HEK293 (cell line): ENCODE results near the gene RNF144B.

Experiments used
- CTCF ChIA-PET: fragments of 350-600 bp; formaldehyde crosslinking; extraction: SDS; loops from one replicate; lab custom pipeline; 2021; ENCODE audit warnings: antibody characterized with exemption; lab: Yijun Ruan, JAX
- POLR2A ChIA-PET: fragments of 300-600 bp; formaldehyde crosslinking; extraction: SDS; loops from one replicate; lab custom pipeline; 2020; ENCODE audit warnings: antibody characterized with exemption, inconsistent platforms; lab: Yijun Ruan, JAX
- H3K27ac ChIP-seq: fragments of 200-500 bp; sonication (Bioruptor generic); 2 replicates; pipeline ENCODE4 v1.5.1; 2014; ENCODE audit warnings: low read depth, low read length, control low read depth, inconsistent platforms; ENCODE audit errors: extremely low read depth
- H3K36me3 ChIP-seq, 2 experiments: fragments of 200-500 bp in 1 of 2; sonication (Bioruptor generic) in 1 of 2; 1 replicate in 1 of 2; 2 replicates in 1 of 2; pipeline ENCODE4 v1.5.1; 2014 to 2017; ENCODE audit warnings: inconsistent platforms in 2 of 2, low read length in 2 of 2; ENCODE audit not compliant: control insufficient read depth in 2 of 2, insufficient read depth in 1 of 2
- H3K4me1 ChIP-seq: fragments of 200-500 bp; sonication (Bioruptor generic); 2 replicates; pipeline ENCODE4 v1.5.1; 2014; ENCODE audit warnings: mild to moderate bottlenecking, low read length, inconsistent platforms; ENCODE audit not compliant: control insufficient read depth, insufficient read depth
- H3K4me3 ChIP-seq: 2 replicates; pipeline ENCODE4 v1.5.1; 2011; ENCODE audit warnings: low read depth, mild to moderate bottlenecking, control low read depth, low read length, moderate library complexity
- H3K9me3 ChIP-seq: fragments of 200-500 bp; sonication (Bioruptor generic); 2 replicates; pipeline ENCODE4 v1.5.1; 2014; ENCODE audit warnings: low read depth, low read length, inconsistent platforms; ENCODE audit not compliant: control insufficient read depth, insufficient read depth
- BCL11B ChIP-seq: fragments of 450-650 bp; formaldehyde crosslinking; IDR thresholded peaks from 2 replicates; pipeline ENCODE4 v1.5.1; 2016; ENCODE audit warnings: low read depth, missing biosample characterization, missing genetic modification characterization
- EGR2 ChIP-seq: fragments of 450-650 bp; formaldehyde crosslinking; IDR thresholded peaks from 2 replicates; pipeline ENCODE4 v1.5.1; 2016; ENCODE audit warnings: low read depth, missing biosample characterization, missing genetic modification characterization
- GLIS2 ChIP-seq: fragments of 450-650 bp; formaldehyde crosslinking; IDR thresholded peaks from 2 replicates; pipeline ENCODE4 v1.5.1; 2016; ENCODE audit warnings: missing biosample characterization, missing genetic modification characterization
- IKZF3 ChIP-seq: fragments of 450-650 bp; IDR thresholded peaks from 2 replicates; pipeline ENCODE4 v1.5.0; 2018; ENCODE audit warnings: missing biosample characterization, mild to moderate bottlenecking, missing genetic modification characterization, moderate library complexity
- MEIS1 ChIP-seq: sonication (generic); formaldehyde crosslinking; IDR thresholded peaks from 2 replicates; pipeline ENCODE4 v1.8.1; 2022; ENCODE audit warnings: missing genetic modification reagents, mild to moderate bottlenecking, borderline replicate concordance
- SCRT2 ChIP-seq: fragments of 450-650 bp; formaldehyde crosslinking; IDR thresholded peaks from 2 replicates; pipeline ENCODE4 v1.5.1; 2016; ENCODE audit warnings: missing biosample characterization, missing genetic modification characterization
- TSHZ1 ChIP-seq: fragments of 450-650 bp; formaldehyde crosslinking; IDR thresholded peaks from 2 replicates; pipeline ENCODE4 v1.5.1; 2016; ENCODE audit warnings: missing biosample characterization, missing genetic modification characterization, borderline replicate concordance
- ZBTB17 ChIP-seq: fragments of 450-650 bp; formaldehyde crosslinking; IDR thresholded peaks from 2 replicates; pipeline ENCODE4 v1.5.1; 2016; ENCODE audit warnings: missing biosample characterization, missing genetic modification characterization
- ZBTB20 ChIP-seq: fragments of 450-650 bp; formaldehyde crosslinking; IDR thresholded peaks from 2 replicates; pipeline ENCODE4 v1.5.1; 2016; ENCODE audit warnings: missing biosample characterization, missing genetic modification characterization
- ZFP41 ChIP-seq: fragments of 450-650 bp; formaldehyde crosslinking; IDR thresholded peaks from 2 replicates; pipeline ENCODE4 v1.5.1; 2016; ENCODE audit warnings: missing biosample characterization, missing genetic modification characterization, borderline replicate concordance
- ZNF155 ChIP-seq: fragments of 450-650 bp; formaldehyde crosslinking; IDR thresholded peaks from 2 replicates; pipeline ENCODE4 v1.5.1; 2016; ENCODE audit warnings: missing biosample characterization, missing genetic modification characterization
- ZNF169 ChIP-seq: fragments of 450-650 bp; formaldehyde crosslinking; IDR thresholded peaks from 2 replicates; pipeline ENCODE4 v1.5.1; 2016; ENCODE audit warnings: missing biosample characterization, missing genetic modification characterization
- ZNF24 ChIP-seq: fragments of 450-650 bp; formaldehyde crosslinking; IDR thresholded peaks from 2 replicates; pipeline ENCODE4 v1.5.1; 2016; ENCODE audit warnings: missing biosample characterization, missing genetic modification characterization
- ZNF335 ChIP-seq: fragments of 450-650 bp; formaldehyde crosslinking; conservative IDR thresholded peaks from 2 replicates; pipeline ENCODE4 v1.5.1; 2016; ENCODE audit warnings: missing biosample characterization, missing genetic modification characterization
- ZNF433 ChIP-seq: fragments of 450-650 bp; formaldehyde crosslinking; IDR thresholded peaks from 2 replicates; pipeline ENCODE4 v1.5.1; 2016; ENCODE audit warnings: missing biosample characterization, missing genetic modification characterization, low read depth
- ZNF521 ChIP-seq: fragments of 450-650 bp; formaldehyde crosslinking; IDR thresholded peaks from 2 replicates; pipeline ENCODE4 v1.5.1; 2017; ENCODE audit warnings: missing biosample characterization, mild to moderate bottlenecking, missing genetic modification characterization
- ZNF544 ChIP-seq: fragments of 450-650 bp; formaldehyde crosslinking; IDR thresholded peaks from 2 replicates; pipeline ENCODE4 v1.5.0; 2017; ENCODE audit warnings: missing biosample characterization, missing genetic modification characterization
- ZNF561 ChIP-seq: fragments of 450-650 bp; IDR thresholded peaks from 2 replicates; pipeline ENCODE4 v1.5.1; 2018; ENCODE audit warnings: missing biosample characterization, missing genetic modification characterization, borderline replicate concordance
- ZNF654 ChIP-seq: fragments of 450-650 bp; formaldehyde crosslinking; IDR thresholded peaks from 2 replicates; pipeline ENCODE4 v1.5.1; 2016; ENCODE audit warnings: low read depth, missing biosample characterization, missing genetic modification characterization
- ZNF791 ChIP-seq: fragments of 450-650 bp; formaldehyde crosslinking; IDR thresholded peaks from 2 replicates; pipeline ENCODE4 v1.5.1; 2016; ENCODE audit warnings: missing biosample characterization, missing genetic modification characterization
- TF ChIP-seq, protein P1 (sequence below): fragments of 450-650 bp; formaldehyde crosslinking; IDR thresholded peaks from 2 replicates; pipeline ENCODE4 v1.5.1; 2016; ENCODE audit warnings: missing biosample characterization, missing genetic modification characterization
- TF ChIP-seq, protein P2 (sequence below): fragments of 450-650 bp; formaldehyde crosslinking; IDR thresholded peaks from 2 replicates; pipeline ENCODE4 v1.5.1; 2016; ENCODE audit warnings: missing biosample characterization, missing genetic modification characterization
- TF ChIP-seq, protein P3 (sequence below): fragments of 450-650 bp; formaldehyde crosslinking; IDR thresholded peaks from 2 replicates; pipeline ENCODE4 v1.5.1; 2017; ENCODE audit warnings: missing biosample characterization, missing genetic modification characterization
- TF ChIP-seq, protein P4 (sequence below): fragments of 450-650 bp; formaldehyde crosslinking; IDR thresholded peaks from 2 replicates; pipeline ENCODE4 v1.5.1; 2016; ENCODE audit warnings: missing biosample characterization, missing genetic modification characterization
- TF ChIP-seq, protein P5 (sequence below): fragments of 450-650 bp; formaldehyde crosslinking; IDR thresholded peaks from 2 replicates; pipeline ENCODE4 v1.5.1; 2016; ENCODE audit warnings: missing biosample characterization, missing genetic modification characterization

Gene RNF144B

GRCh38 chr6:18387061-18387721, at the start of gene RNF144B:
Gene RNF144B, plus strand, starts transcription at chr6:18387350. Its CDS starts 12,185 bp downstream, at chr6:18399535.
- ChIA-PET CTCF (interaction anchor here (0.6 to 2.3 kb wide), 4 partner anchors 101 to 436 kb away, joined by 3 to 13 read pairs (median 4); no protein-coding TSS in a partner anchor), POLR2A (interaction anchor here (0.6 to 1.7 kb wide), 10 partner anchors 10 to 410 kb away, joined by 3 to 6 read pairs (median 4); partner anchors contain the start of genes DEK, KDM1B and TPMT)
- Histone ChIP-seq H3K9me3 (no peaks in the 10 kb centered on the region), H3K27ac (peak within 1 kb of the TSS; percentile 47), H3K4me3 (peak within 1 kb of the TSS; percentile 69), H3K36me3 (no peaks in the 10 kb centered on the region), H3K4me1 (peaks cover 3% of the 10 kb centered on the region; the same call in 1 of the 2 replicates)
- TF ChIP-seq ZFP41 (tag by site-specific recombination) (no peak), ZNF24 (tag by site-specific recombination) (0 out of 2 replicates have a peak, but pooled peaks have one; percentile 52), MEIS1 (CRISPR knock-in tag) (no peak), GLIS2 (peak; percentile 29), ZNF561 (tag by site-specific recombination) (peak; percentile 63; the same call in 1 of the 2 replicates), ZNF433 (tag by site-specific recombination) (no peak), ZBTB17 (tag by site-specific recombination) (peak; percentile 70), ZNF335 (tag by site-specific recombination) (peak; percentile 50; the same call in 1 of the 2 replicates), IKZF3 (tag by site-specific recombination) (peak; percentile 64), ZNF654 (tag by site-specific recombination) (no peak), EGR2 (0 out of 2 replicates have a peak, but pooled peaks have one; percentile 26), ZNF521 (no peak), BCL11B (tag by site-specific recombination) (no peak), ZNF544 (tag by site-specific recombination) (no peak), ZNF155 (tag by site-specific recombination) (no peak), ZNF791 (tag by site-specific recombination) (no peak), SCRT2 (tag by site-specific recombination) (peak; percentile 96), ZNF169 (no peak), TSHZ1 (no peak), ZBTB20 (tag by site-specific recombination) (peak; percentile 96)
- TF ChIP-seq, protein P1, sequence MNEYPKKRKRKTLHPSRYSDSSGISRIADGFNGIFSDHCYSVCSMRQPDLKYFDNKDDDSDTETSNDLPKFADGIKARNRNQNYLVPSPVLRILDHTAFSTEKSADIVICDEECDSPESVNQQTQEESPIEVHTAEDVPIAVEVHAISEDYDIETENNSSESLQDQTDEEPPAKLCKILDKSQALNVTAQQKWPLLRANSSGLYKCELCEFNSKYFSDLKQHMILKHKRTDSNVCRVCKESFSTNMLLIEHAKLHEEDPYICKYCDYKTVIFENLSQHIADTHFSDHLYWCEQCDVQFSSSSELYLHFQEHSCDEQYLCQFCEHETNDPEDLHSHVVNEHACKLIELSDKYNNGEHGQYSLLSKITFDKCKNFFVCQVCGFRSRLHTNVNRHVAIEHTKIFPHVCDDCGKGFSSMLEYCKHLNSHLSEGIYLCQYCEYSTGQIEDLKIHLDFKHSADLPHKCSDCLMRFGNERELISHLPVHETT (tag by site-specific recombination), result no peak
- TF ChIP-seq, protein P2, sequence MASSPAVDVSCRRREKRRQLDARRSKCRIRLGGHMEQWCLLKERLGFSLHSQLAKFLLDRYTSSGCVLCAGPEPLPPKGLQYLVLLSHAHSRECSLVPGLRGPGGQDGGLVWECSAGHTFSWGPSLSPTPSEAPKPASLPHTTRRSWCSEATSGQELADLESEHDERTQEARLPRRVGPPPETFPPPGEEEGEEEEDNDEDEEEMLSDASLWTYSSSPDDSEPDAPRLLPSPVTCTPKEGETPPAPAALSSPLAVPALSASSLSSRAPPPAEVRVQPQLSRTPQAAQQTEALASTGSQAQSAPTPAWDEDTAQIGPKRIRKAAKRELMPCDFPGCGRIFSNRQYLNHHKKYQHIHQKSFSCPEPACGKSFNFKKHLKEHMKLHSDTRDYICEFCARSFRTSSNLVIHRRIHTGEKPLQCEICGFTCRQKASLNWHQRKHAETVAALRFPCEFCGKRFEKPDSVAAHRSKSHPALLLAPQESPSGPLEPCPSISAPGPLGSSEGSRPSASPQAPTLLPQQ, result no peak
- TF ChIP-seq, protein P3, sequence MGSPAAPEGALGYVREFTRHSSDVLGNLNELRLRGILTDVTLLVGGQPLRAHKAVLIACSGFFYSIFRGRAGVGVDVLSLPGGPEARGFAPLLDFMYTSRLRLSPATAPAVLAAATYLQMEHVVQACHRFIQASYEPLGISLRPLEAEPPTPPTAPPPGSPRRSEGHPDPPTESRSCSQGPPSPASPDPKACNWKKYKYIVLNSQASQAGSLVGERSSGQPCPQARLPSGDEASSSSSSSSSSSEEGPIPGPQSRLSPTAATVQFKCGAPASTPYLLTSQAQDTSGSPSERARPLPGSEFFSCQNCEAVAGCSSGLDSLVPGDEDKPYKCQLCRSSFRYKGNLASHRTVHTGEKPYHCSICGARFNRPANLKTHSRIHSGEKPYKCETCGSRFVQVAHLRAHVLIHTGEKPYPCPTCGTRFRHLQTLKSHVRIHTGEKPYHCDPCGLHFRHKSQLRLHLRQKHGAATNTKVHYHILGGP (tag by site-specific recombination), result no peak
- TF ChIP-seq, protein P4, sequence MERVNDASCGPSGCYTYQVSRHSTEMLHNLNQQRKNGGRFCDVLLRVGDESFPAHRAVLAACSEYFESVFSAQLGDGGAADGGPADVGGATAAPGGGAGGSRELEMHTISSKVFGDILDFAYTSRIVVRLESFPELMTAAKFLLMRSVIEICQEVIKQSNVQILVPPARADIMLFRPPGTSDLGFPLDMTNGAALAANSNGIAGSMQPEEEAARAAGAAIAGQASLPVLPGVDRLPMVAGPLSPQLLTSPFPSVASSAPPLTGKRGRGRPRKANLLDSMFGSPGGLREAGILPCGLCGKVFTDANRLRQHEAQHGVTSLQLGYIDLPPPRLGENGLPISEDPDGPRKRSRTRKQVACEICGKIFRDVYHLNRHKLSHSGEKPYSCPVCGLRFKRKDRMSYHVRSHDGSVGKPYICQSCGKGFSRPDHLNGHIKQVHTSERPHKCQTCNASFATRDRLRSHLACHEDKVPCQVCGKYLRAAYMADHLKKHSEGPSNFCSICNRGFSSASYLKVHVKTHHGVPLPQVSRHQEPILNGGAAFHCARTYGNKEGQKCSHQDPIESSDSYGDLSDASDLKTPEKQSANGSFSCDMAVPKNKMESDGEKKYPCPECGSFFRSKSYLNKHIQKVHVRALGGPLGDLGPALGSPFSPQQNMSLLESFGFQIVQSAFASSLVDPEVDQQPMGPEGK (tag by site-specific recombination), result peak; percentile 30; the same call in 1 of the 2 replicates
- TF ChIP-seq, protein P5, sequence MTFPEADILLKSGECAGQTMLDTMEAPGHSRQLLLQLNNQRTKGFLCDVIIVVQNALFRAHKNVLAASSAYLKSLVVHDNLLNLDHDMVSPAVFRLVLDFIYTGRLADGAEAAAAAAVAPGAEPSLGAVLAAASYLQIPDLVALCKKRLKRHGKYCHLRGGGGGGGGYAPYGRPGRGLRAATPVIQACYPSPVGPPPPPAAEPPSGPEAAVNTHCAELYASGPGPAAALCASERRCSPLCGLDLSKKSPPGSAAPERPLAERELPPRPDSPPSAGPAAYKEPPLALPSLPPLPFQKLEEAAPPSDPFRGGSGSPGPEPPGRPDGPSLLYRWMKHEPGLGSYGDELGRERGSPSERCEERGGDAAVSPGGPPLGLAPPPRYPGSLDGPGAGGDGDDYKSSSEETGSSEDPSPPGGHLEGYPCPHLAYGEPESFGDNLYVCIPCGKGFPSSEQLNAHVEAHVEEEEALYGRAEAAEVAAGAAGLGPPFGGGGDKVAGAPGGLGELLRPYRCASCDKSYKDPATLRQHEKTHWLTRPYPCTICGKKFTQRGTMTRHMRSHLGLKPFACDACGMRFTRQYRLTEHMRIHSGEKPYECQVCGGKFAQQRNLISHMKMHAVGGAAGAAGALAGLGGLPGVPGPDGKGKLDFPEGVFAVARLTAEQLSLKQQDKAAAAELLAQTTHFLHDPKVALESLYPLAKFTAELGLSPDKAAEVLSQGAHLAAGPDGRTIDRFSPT, result peak; percentile 76; the same call in 1 of the 2 replicates
